SK-N-SH treated with all-trans-retinoic acid at 6 μM for 48 hours (cell line): ENCODE data around the gene PTPMT1.

ENCODE experiments used
- CREB5 ChIP-seq: fragments of 250-450 bp; sonication (Bioruptor Pico); IDR thresholded peaks from 2 replicates; pipeline ENCODE4 v1.5.1; 2020; ENCODE audit warnings: low read depth, mild to moderate bottlenecking, moderate library complexity
- CSDC2 ChIP-seq: fragments of 250-450 bp; sonication (Bioruptor Pico); IDR thresholded peaks from 2 replicates; pipeline ENCODE4 v1.5.0; 2020; ENCODE audit warnings: mild to moderate bottlenecking, moderate library complexity
- CSRNP3 ChIP-seq: fragments of 250-450 bp; sonication (Bioruptor Pico); IDR thresholded peaks from 2 replicates; pipeline ENCODE4 v1.5.1; 2021; ENCODE audit warnings: mild to moderate bottlenecking, moderate library complexity
- GLIS3 ChIP-seq: fragments of 250-450 bp; sonication (Bioruptor Pico); IDR thresholded peaks from 2 replicates; pipeline ENCODE4 v1.5.0; 2020; ENCODE audit warnings: mild to moderate bottlenecking, moderate library complexity
- OSR1 ChIP-seq: fragments of 250-450 bp; sonication (Bioruptor Pico); IDR thresholded peaks from 2 replicates; pipeline ENCODE4 v1.8.0; 2022; ENCODE audit warnings: moderate library complexity, mild to moderate bottlenecking, inconsistent platforms
- POU6F1 ChIP-seq: fragments of 250-450 bp; sonication (Bioruptor Pico); IDR thresholded peaks from 2 replicates; pipeline ENCODE4 v1.8.0; 2021; ENCODE audit warnings: low read depth, mild to moderate bottlenecking, moderate library complexity, borderline replicate concordance
- PPARA ChIP-seq: fragments of 250-450 bp; sonication (Bioruptor Pico); IDR thresholded peaks from 2 replicates; pipeline ENCODE4 v1.5.0; 2020; ENCODE audit warnings: mild to moderate bottlenecking, borderline replicate concordance
- TCF4 ChIP-seq: fragments of 250-450 bp; sonication (Bioruptor Pico); IDR thresholded peaks from 2 replicates; pipeline ENCODE4 v1.8.0; 2021; ENCODE audit warnings: mild to moderate bottlenecking, moderate library complexity, borderline replicate concordance
- ZC3H10 ChIP-seq: fragments of 250-450 bp; sonication (Bioruptor Pico); IDR thresholded peaks from 2 replicates; pipeline ENCODE4 v1.5.1; 2021; ENCODE audit warnings: mild to moderate bottlenecking, moderate library complexity
- ZFP3 ChIP-seq: fragments of 250-450 bp; sonication (Bioruptor Pico); IDR thresholded peaks from 2 replicates; pipeline ENCODE4 v1.5.0; 2020; ENCODE audit warnings: mild to moderate bottlenecking, moderate library complexity
- ZFP30 ChIP-seq: fragments of 450-650 bp; formaldehyde crosslinking; IDR thresholded peaks from 2 replicates; pipeline ENCODE4 v1.5.0; 2022; ENCODE audit warnings: mild to moderate bottlenecking, moderate library complexity
- ZNF565 ChIP-seq: fragments of 450-650 bp; formaldehyde crosslinking; conservative IDR thresholded peaks from 2 replicates; pipeline ENCODE4 v1.5.0; 2020; ENCODE audit warnings: low read depth, mild to moderate bottlenecking, moderate library complexity
- ZNF70 ChIP-seq: fragments of 450-650 bp; formaldehyde crosslinking; IDR thresholded peaks from 2 replicates; pipeline ENCODE4 v1.5.0; 2020; ENCODE audit warnings: mild to moderate bottlenecking, moderate library complexity

- TF ChIP-seq ZNF70 (CRISPR knock-in tag) (no peak), TCF4 (CRISPR knock-in tag) (no peak), PPARA (CRISPR knock-in tag) (no peak), CSDC2 (CRISPR knock-in tag) (no peak), POU6F1 (CRISPR knock-in tag) (no peak), CREB5 (CRISPR knock-in tag) (no peak), ZNF565 (CRISPR knock-in tag) (no peak), ZC3H10 (CRISPR knock-in tag) (no peak), OSR1 (CRISPR knock-in tag) (no peak), GLIS3 (no peak), CSRNP3 (CRISPR knock-in tag) (no peak), ZFP3 (no peak), ZFP30 (CRISPR knock-in tag) (no peak)
These were observed 35.4 kb upstream of the PTPMT1 start for GRCh38 chr11:47529951-47530350.
